Measurements from ENCODE around the gene HOXD9.

- no peak for TF ChIP-seq CTCF (IDR thresholded peaks at IDR 0.05; ENCODE audit: low read depth, low read length)
- TF ChIP-seq EZH2phosphoT487 (IDR thresholded peaks at IDR 0.05; ENCODE audit: low read depth) = no peak
These were observed 10.0 kb downstream of the HOXD9 start for GRCh38 chr2:176132205-176133171.
